ENCODE data around the gene PRR12. TPM values are rescaled to one million over a fixed set of nuclear protein-coding genes. Genes with fewer than 3 reads are reported as not detected.

The PRR12 gene
- total RNA-seq, 1 experiment from 2014 or later = 53.0 TPM

DNA sequence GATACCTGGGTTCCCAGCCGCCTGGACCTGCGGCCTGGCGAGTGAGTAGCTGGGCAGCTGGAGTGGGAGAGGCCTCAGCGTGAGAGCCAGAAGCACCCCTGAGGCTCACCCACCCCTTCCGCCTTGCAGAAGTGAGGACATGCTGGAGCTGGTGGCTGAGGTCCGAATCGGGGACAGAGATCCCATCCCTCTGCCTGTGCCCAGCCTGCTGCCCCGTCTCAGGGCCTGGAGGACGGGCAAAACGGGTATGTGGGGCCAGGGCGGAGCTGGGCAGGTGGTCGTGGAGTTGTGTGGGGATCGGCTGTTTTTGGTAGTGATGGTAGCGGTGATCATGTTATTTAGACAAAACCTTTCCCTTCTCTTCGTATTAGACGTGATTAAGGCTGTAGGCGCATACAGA lies 55.6 kb downstream of the PRR12 start:
- H3K36me3 Mint-ChIP-seq (ENCODE audit: insufficient read depth, unreplicated experiment) = peaks cover 68% of the 10 kb centered on the region
- intact Hi-C loops (cut with micrococcal nuclease; ENCODE audit: unreplicated experiment) = no loop called here
- DNase-seq = no peak
- H3K4me1 Mint-ChIP-seq (ENCODE audit: low read depth, unreplicated experiment) = peaks cover 27% of the 10 kb centered on the region
- no peak overlapping the region for H3K4me3 Mint-ChIP-seq (ENCODE audit: low read depth, unreplicated experiment)
- no TSS peak for BruUV-seq (replicated peaks)
- CTCF ChIA-PET = no interaction called here
- TF ChIP-seq, protein P1, sequence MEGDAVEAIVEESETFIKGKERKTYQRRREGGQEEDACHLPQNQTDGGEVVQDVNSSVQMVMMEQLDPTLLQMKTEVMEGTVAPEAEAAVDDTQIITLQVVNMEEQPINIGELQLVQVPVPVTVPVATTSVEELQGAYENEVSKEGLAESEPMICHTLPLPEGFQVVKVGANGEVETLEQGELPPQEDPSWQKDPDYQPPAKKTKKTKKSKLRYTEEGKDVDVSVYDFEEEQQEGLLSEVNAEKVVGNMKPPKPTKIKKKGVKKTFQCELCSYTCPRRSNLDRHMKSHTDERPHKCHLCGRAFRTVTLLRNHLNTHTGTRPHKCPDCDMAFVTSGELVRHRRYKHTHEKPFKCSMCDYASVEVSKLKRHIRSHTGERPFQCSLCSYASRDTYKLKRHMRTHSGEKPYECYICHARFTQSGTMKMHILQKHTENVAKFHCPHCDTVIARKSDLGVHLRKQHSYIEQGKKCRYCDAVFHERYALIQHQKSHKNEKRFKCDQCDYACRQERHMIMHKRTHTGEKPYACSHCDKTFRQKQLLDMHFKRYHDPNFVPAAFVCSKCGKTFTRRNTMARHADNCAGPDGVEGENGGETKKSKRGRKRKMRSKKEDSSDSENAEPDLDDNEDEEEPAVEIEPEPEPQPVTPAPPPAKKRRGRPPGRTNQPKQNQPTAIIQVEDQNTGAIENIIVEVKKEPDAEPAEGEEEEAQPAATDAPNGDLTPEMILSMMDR (IDR thresholded peaks at IDR 0.05; ENCODE audit: unreplicated experiment) = no peak
- no peaks in the 10 kb centered on the region for H3K9me3 Mint-ChIP-seq (ENCODE audit: low read depth, unreplicated experiment)
- peak overlapping the region; percentile 44 for H3K27ac Mint-ChIP-seq (ENCODE audit: unreplicated experiment)
- no peaks in the 10 kb centered on the region for H3K27me3 Mint-ChIP-seq (ENCODE audit: unreplicated experiment)

DNA sequence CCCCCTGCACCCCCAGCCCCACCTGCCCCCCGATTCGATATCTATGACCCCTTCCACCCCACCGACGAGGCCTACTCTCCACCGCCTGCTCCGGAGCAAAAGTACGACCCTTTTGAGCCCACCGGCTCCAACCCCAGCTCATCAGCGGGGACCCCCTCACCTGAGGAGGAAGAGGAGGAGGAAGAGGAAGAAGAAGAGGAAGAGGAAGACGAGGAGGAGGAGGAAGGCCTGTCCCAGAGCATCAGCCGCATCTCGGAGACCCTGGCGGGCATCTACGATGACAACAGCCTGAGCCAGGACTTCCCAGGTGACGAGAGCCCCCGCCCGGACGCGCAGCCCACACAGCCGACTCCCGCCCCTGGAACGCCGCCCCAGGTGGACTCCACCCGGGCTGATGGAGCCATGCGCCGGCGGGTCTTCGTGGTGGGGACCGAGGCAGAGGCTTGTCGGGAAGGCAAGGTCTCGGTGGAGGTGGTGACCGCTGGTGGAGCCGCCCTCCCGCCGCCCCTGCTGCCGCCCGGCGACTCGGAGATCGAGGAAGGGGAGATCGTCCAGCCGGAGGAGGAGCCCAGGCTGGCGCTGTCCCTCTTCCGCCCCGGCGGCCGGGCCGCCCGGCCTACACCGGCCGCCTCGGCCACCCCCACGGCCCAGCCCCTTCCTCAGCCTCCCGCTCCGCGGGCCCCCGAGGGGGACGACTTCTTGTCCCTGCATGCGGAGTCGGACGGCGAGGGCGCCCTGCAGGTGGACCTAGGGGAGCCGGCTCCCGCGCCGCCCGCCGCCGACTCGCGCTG lies 60.2 kb downstream of the PRR12 start:
- intact Hi-C loops (cut with micrococcal nuclease; ENCODE audit: unreplicated experiment) = no loop called here
- DNase-seq = no peak
- H3K27me3 Mint-ChIP-seq (ENCODE audit: unreplicated experiment) = no peaks in the 10 kb centered on the region
- no peak overlapping the region for H3K4me3 Mint-ChIP-seq (ENCODE audit: low read depth, unreplicated experiment)
- H3K9me3 Mint-ChIP-seq (ENCODE audit: low read depth, unreplicated experiment) = no peaks in the 10 kb centered on the region
- TF ChIP-seq, protein P1 (IDR thresholded peaks at IDR 0.05; ENCODE audit: unreplicated experiment) = no peak
- no TSS peak for BruUV-seq (replicated peaks)
- H3K4me1 Mint-ChIP-seq (ENCODE audit: low read depth, unreplicated experiment) = no peaks in the 10 kb centered on the region
- CTCF ChIA-PET = no interaction called here
- peaks cover 71% of the 10 kb centered on the region for H3K36me3 Mint-ChIP-seq (ENCODE audit: insufficient read depth, unreplicated experiment)
- H3K27ac Mint-ChIP-seq (ENCODE audit: unreplicated experiment) = no peak overlapping the region

DNA sequence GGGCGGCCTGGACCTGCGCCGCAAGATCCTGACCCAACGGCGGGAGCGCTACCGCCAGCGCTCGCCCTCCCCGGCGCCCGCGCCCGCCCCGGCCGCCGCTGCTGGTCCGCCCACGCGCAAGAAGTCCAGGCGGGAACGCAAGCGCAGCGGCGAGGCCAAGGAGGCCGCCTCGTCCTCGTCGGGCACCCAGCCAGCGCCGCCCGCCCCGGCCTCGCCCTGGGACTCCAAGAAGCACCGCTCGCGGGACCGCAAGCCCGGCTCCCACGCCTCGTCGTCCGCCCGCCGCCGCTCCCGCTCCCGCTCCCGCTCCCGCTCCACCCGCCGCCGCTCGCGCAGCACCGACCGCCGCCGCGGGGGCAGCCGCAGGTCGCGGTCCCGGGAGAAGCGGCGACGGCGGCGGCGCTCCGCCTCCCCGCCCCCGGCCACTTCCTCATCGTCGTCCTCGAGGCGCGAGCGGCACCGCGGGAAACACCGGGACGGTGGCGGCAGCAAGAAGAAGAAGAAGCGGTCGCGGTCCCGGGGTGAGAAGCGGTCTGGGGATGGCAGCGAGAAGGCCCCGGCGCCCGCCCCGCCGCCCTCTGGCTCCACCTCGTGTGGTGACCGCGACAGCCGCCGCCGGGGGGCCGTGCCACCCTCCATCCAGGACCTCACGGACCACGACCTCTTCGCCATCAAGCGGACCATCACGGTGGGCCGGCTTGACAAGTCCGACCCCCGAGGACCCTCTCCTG lies 61.0 kb downstream of the PRR12 start:
- no peak overlapping the region for H3K4me3 Mint-ChIP-seq (ENCODE audit: low read depth, unreplicated experiment)
- H3K27ac Mint-ChIP-seq (ENCODE audit: unreplicated experiment) = no peak overlapping the region
- H3K36me3 Mint-ChIP-seq (ENCODE audit: insufficient read depth, unreplicated experiment) = peaks cover 71% of the 10 kb centered on the region
- CTCF ChIA-PET = no interaction called here
- no peaks in the 10 kb centered on the region for H3K9me3 Mint-ChIP-seq (ENCODE audit: low read depth, unreplicated experiment)
- BruUV-seq (replicated peaks) = no TSS peak
- H3K27me3 Mint-ChIP-seq (ENCODE audit: unreplicated experiment) = no peaks in the 10 kb centered on the region
- TF ChIP-seq, protein P1 (IDR thresholded peaks at IDR 0.05; ENCODE audit: unreplicated experiment) = no peak
- no peaks in the 10 kb centered on the region for H3K4me1 Mint-ChIP-seq (ENCODE audit: low read depth, unreplicated experiment)
- no peak for DNase-seq
- intact Hi-C loops (cut with micrococcal nuclease; ENCODE audit: unreplicated experiment) = no loop called here

DNA sequence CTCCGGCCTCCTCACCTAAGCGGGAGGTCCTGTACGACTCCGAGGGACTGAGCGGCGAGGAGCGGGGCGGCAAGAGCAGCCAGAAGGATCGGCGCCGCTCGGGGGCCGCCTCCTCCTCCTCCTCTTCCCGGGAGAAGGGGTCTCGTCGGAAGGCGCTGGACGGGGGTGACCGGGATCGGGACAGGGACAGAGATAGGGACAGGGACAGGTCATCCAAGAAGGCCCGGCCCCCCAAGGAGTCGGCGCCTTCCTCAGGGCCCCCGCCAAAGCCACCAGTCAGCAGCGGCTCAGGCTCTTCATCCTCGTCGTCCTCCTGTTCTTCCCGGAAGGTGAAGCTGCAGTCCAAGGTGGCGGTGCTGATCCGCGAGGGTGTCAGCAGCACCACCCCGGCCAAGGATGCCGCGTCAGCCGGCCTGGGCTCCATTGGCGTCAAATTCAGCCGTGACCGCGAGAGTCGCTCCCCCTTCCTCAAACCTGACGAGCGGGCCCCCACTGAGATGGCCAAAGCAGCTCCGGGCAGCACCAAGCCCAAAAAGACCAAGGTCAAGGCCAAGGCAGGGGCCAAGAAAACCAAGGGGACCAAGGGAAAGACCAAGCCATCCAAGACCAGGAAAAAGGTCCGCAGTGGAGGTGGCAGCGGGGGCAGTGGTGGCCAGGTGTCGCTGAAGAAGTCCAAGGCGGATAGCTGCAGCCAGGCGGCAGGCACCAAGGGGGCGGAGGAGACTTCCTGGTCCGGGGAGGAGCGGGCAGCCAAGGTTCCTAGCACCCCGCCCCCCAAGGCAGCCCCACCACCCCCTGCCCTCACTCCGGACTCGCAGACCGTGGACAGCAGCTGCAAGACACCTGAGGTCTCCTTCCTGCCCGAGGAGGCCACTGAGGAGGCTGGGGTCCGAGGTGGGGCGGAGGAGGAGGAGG lies 61.8 kb downstream of the PRR12 start:
- Mint-ChIP-seq H3K36me3 (ENCODE audit: insufficient read depth, unreplicated experiment) (peaks cover 74% of the 10 kb centered on the region), H3K27me3 (ENCODE audit: unreplicated experiment) (no peaks in the 10 kb centered on the region), H3K9me3 (ENCODE audit: low read depth, unreplicated experiment) (no peaks in the 10 kb centered on the region), H3K4me3 (ENCODE audit: low read depth, unreplicated experiment) (no peak overlapping the region), H3K4me1 (ENCODE audit: low read depth, unreplicated experiment) (no peaks in the 10 kb centered on the region), H3K27ac (ENCODE audit: unreplicated experiment) (peak overlapping the region; percentile 56)
- TF ChIP-seq, protein P1 (IDR thresholded peaks at IDR 0.05; ENCODE audit: unreplicated experiment) = no peak
- intact Hi-C loops (cut with micrococcal nuclease; ENCODE audit: unreplicated experiment) = no loop called here
- CTCF ChIA-PET = no interaction called here
- BruUV-seq (replicated peaks) = no TSS peak
- DNase-seq = no peak

Data from Calu3 (cell line).